Neural cell (in vitro differentiated cells): ENCODE data around the gene SLC2A4.

Experiments
- EP300 ChIP-seq: fragments of 450-650 bp; conservative IDR thresholded peaks from 2 replicates; pipeline ENCODE4 v1.6.1; 2014; ENCODE audit warnings: antibody characterized with exemption, mild to moderate bottlenecking, moderate library complexity; ENCODE audit not compliant: poor library complexity, severe bottlenecking
- EZH2 ChIP-seq: fragments of 200-600, 300-800 bp; shearing (Covaris generic), sonication (generic); IDR thresholded peaks from 2 replicates; pipeline ENCODE4 v1.6.1; 2014; ENCODE audit warnings: antibody characterized with exemption, low read length, borderline replicate concordance, mild to moderate bottlenecking; ENCODE audit not compliant: insufficient read depth, poor library complexity, severe bottlenecking
- POLR2AphosphoS5 ChIP-seq: IDR thresholded peaks from 2 replicates; pipeline ENCODE4 v1.6.1; 2012
- RAD21 ChIP-seq: fragments of 450-650 bp; conservative IDR thresholded peaks from 2 replicates; pipeline ENCODE4 v1.6.1; 2014; ENCODE audit warnings: antibody characterized with exemption, mild to moderate bottlenecking, moderate library complexity
- TF ChIP-seq, protein P1 (sequence below): fragments of 450-650 bp; IDR thresholded peaks from 2 replicates; pipeline ENCODE4 v1.5.1; 2014; ENCODE audit warnings: antibody characterized with exemption, mild to moderate bottlenecking, moderate library complexity; ENCODE audit not compliant: poor library complexity, severe bottlenecking

DNA sequence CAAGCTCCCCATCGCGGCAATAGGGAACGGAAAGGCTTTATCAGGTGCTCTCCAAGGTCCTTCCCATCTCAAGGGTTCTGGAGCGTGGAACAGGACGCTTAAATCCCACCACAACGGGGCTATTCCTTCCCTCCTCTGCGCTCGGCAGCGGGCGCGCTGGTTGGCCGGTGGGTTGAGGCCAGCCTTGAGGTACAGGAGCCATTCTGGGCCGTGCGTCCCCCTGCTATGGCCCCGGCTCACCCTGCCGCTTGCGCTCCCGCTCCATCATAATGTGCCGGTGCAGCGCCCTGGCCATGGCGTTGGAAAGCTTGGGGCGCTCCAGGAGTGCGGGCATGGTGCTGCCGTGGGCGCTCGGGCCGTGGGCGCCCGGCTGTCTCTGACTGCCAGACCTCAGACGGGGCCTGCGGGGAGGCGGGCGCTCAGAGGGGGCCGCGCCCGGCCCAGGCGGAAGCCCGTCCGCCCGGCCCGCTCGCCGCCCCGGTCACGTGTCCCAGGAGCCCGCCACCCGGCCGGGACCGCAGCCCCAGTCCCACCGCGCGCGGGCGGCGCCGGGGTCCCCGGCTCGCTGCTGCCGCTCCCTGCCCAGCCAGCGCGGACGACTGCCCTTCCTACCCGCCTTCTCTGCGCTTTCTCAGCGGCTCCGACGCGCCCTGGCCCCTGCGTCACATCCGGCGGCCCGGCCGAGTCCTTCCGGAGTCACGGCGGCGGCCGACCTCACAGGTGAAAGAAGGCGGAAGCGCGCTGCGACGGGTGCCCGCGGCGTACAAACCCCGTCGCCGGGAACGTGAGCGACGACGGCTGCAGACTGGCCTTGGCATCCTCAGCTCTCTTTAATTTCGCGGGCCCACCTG lies 33.4 kb downstream of the SLC2A4 start, which contains the start of gene GPS2:
- TF ChIP-seq POLR2AphosphoS5 (peak; percentile 92), RAD21 (no peak), EZH2 (no peak), EP300 (peak; percentile 68)
- TF ChIP-seq, protein P1, sequence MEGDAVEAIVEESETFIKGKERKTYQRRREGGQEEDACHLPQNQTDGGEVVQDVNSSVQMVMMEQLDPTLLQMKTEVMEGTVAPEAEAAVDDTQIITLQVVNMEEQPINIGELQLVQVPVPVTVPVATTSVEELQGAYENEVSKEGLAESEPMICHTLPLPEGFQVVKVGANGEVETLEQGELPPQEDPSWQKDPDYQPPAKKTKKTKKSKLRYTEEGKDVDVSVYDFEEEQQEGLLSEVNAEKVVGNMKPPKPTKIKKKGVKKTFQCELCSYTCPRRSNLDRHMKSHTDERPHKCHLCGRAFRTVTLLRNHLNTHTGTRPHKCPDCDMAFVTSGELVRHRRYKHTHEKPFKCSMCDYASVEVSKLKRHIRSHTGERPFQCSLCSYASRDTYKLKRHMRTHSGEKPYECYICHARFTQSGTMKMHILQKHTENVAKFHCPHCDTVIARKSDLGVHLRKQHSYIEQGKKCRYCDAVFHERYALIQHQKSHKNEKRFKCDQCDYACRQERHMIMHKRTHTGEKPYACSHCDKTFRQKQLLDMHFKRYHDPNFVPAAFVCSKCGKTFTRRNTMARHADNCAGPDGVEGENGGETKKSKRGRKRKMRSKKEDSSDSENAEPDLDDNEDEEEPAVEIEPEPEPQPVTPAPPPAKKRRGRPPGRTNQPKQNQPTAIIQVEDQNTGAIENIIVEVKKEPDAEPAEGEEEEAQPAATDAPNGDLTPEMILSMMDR: no peak
